Measurements from ENCODE around the gene PRDM16.

The PRDM16 gene

GRCh38 chr1:3217181-3217641 is 148.2 kb downstream of the PRDM16 start:
- no peak for DNase-seq

DNA sequence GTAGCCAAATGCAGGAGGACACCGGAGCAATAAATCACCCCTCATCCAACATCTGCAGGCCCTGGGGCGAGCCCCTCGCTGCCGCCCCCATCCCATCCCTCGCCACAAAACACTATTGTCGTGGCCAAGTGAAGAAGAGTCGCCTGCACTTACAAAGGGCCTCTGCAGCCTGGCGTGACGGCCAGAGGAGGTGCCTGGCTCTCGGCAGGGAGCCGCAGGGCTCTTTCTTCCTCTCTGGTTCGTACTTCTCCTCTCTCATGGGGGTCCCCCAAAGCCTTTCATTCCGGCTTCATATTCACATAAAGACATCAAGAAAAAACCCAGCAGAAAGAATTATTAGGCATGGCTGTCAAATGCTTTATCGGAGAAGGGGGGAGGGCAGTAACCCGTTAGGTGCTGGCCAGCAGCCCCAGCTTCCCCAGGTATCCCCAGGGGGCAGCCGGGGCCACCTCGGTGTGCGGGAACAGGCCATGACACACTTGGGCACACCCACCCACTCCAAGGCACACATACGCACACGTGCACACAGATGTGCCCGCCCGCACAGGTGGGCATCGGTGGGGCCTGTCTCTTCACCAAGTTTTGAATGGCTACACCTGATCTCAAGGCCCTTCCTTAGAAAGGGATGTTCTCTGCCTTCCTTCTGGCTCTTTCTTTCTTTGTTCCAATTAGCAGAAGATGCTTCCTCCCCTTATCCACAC is 149.1 kb downstream of the PRDM16 start:
- DNase-seq, result no peak

DNA sequence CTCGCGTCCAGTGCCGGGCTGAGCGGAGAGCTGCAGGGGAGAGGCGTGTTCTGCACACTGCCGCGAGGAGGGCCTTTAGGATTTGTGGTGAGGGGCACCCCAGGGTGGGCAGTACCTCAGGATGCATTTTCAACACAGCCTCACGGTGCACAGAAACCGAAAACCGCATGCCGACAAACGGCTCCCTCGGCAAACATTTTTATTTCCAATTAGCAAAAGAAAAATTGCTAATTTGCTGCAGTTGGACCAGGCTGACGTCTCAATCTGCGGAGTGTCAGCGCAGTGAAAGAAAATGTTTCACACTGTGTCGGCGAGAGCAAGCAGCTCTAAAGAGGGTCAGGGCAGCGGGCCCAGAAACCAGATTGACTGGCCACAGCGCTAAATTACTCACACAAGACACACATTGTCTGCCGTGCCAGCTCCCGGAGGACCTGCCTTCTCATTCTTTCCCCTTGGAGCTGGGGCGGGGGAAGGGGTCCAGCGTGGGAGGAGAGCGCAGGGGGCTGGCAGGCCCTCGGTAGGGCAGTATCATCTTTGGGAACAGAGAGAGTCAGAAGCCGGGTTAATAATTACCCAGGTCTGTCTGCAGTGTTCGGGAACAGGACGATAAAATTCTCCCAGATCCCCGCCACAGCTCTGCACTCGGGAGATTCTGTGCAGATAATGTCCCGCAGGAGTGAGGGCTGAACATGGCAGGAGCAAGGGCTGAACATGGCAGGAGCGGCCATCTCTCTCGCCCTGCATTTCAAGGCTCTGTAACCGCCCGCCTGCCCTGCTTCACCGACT is 150.2 kb downstream of the PRDM16 start:
- DNase-seq, result no peak

DNA sequence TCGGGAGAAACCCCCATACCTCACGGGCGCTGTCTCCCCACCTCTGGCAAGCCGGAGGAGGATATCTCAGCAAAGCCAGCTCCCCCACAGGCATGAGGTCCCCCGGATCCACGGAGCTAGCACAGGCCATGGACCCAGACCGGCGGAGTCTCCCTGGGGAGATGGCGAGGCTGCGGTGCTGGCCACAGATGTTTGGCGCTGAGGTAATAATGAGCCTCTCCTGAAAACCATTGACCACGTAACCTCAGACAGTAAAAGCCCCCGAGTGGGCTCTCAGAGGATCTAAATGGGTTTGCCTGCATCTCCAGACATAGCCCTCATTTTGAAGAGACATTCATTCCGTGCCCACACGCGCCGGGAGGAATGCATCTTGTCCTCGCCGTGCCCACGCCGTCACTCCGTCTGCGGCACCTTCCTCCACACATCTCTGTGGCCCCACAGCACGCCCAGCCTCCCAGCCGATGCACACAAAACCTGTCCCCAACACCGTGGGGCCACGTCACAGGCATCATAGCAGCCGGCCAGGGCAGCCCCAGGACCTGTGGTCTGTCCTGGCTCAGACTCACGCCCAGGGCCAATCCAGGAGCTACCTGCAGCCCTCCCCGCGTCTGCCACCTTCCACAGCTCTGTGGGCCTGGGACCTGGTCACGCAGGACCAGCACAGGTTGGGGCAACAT is 150.9 kb downstream of the PRDM16 start:
- no peak for DNase-seq

- DNase-seq, result no peak
These were observed 152.4 kb downstream of the PRDM16 start for GRCh38 chr1:3221112-3222041.

- DNase-seq, result no peak
These were observed 153.2 kb downstream of the PRDM16 start for GRCh38 chr1:3222042-3222692.

DNA sequence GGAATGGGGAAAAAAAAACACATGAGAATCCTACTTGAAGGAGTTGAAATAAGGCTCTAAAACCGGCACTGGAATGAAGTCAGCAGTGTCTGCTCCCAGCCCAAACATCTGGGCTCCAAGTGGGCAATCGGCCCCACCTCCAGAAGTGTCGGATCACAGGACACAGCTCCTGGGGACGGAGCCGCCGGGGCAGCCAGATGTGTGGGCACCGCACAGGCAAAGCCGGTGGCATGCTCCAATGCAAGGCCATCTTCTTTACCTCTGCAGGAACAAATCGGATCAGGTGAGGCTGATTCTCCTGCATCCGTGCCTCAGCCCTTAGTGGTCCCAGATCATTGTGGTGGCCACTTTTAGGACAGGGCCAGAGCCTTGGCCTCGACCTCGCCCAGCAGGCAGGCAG is 156.7 kb downstream of the PRDM16 start:
- DNase-seq, result no peak

DNA sequence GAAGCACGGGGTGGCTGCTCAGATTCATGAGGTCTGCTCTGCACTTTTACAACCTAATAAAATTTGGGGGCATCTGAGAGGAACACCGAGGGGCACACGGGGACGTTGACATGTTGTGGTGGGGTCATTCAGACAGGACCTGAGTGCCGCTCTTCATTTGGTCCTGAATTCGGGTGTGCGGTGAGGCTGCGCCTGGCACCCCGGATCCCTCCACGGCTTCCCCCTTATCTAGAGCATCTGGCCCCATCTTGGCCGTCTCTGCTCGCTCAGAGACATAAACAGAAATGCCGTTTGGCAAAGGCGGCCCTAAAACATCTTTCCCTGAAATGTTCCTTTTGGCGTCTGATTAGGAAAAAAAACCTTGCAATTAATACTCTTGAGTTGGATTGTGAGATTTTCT is 157.2 kb downstream of the PRDM16 start:
- DNase-seq, result no peak

GRCh38 chr1:3226701-3227350 is 157.8 kb downstream of the PRDM16 start:
- no peak for DNase-seq

GRCh38 chr1:3227351-3227704 is 158.3 kb downstream of the PRDM16 start:
- DNase-seq, result no peak

DNA sequence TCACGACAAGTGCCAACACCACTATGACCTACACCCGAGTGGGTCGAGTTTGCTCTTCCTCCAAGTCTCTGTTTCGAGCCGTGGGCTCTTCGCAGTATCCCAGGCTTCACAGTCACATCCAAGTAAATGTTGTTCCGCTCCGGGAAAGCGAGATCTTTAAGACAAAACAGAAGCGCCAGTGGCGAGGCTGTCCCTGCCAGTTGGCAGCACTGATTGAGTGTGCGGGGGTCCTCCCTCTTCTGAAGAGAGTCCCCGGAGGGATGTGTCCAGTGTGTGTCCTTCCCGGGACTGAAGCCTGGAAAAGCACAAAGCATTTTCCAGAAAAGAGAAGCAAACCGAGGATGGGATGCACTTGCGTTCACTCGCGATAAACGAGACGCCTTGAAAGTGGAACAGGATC is 158.9 kb downstream of the PRDM16 start:
- no peak for DNase-seq

DNA sequence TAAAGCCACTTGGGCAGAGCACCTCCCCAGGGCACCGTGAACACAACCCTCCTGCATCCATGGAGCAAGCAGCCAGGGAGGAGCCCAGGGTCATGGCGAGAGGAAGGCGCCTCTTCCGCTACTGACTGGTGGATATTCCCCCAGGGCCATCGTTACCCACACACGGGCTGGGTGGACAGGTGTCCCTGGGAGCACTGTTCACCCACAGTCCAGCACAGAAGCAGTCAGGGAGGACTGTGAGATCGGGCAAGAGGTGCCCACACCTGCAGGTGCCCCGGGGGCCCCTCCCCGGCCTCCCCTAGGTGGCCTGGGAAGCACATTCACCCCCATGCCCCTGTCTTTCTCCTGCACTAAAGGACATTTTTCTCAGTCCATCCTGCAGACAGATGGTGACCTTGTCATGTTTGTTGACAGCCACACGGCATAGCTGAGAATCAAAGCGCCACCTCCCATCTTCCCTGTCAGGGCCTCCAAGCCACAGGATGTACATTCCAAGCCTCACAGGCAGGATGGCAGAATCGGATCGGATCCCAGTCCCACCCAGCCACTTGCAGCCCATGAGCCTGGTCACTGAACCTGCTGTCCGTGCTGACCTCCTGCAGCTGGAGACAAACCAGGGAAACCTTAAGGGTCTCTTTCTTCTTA is 160.2 kb downstream of the PRDM16 start:
- no peak for DNase-seq

DNA sequence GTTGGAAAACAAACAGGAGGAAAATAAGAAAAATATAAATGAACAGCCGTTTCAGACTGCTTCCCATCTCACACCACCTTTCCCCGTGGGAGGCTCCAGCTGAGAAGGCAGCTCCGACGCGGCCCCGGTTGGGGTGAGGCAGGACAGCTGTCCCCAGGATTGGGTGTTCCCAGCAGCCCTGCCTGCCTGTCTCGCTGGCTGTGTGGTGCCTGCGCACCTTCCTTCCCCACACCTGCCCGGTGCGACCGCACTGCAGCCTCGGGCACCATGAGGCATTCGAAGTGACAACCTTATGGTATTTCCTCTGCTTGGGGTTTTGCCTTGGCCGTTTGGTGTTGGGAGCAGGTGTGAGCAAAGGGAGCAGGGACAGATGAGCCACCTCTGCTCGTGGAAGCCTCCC is 161.6 kb downstream of the PRDM16 start:
- no peak for DNase-seq

DNA sequence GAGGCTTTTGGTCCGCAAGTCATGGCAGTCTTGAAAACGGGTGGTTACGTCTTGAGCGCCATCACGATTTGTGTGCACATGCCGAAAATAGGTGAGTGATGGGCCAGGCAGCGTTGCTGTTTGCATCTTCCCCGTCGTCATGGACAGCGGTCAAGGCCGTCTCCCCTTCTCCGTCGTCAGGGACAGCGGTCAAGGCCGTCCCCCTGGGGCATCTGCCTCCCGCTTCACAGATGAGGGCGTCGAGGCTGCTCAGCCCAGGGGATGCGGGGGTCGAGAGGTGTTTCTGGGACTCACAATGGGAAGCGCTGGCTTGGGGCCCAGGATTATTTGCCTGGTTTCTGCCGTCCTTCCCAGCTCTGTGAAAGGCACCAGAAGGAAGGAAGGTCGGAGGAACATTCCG is 162.2 kb downstream of the PRDM16 start:
- no peak for DNase-seq

- no peak for DNase-seq
These were observed 162.8 kb downstream of the PRDM16 start for GRCh38 chr1:3231826-3232225.

DNA sequence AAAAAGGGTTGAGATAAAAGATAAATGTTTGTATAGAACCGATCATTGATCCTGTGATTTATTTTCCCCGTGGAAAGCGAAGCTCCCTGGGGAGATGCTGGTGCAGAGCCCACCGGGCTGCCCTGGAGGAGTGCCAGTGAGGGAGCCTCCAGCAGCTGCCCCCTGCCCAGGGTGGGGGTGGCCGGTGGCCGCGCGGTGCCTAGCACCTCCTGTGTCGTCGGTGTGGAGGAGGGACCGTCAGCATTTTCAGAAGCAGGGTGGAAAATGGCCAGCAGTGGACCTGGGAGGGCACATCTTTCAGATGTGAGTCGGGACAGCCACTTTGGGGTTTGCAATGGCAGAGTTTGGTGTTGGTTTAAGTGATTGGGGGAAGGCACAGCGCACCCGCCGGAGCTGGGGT is 164.0 kb downstream of the PRDM16 start:
- no peak for DNase-seq

GRCh38 chr1:3233551-3233950 is 164.5 kb downstream of the PRDM16 start:
- DNase-seq, result no peak

- DNase-seq, result no peak
These were observed 165.3 kb downstream of the PRDM16 start for GRCh38 chr1:3234281-3234680.

- DNase-seq, result no peak
These were observed 166.0 kb downstream of the PRDM16 start for GRCh38 chr1:3234956-3235355.

GRCh38 chr1:3235496-3235895 is 166.5 kb downstream of the PRDM16 start:
- no peak for DNase-seq

DNA sequence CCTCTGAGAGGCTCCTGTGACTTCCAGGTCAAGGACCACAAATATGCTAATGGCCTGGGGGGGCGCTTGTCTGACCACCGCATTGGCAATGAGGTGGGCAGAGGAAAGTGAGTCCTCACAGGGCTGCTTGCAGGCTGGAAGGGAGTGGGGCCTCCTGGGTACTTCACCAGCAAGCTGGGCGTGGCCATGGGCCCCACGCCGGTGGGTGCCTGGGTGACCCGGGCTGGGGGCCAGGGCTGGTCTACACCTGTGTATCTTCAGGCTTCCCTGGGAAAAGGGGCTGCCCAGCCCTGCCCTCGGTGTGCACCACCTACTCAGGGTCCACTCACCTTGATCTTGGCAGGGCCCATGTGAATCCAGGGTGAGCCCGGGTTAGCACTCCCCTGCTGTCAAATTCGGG is 167.4 kb downstream of the PRDM16 start:
- no peak for DNase-seq

All from NCI-H524 (cell line).